Neural cell (in vitro differentiated cells): Measurements from ENCODE around the gene FNDC11. TPM values are rescaled to one million over a fixed set of nuclear protein-coding genes. Genes with fewer than 3 reads are reported as not detected.

Source experiments
- H2AFZ ChIP-seq: fragments of 200-600, 300-800 bp; sonication (generic), shearing (Covaris generic); 2 replicates; pipeline ENCODE4 v1.6.0; 2014; ENCODE audit warnings: low read depth, mild to moderate bottlenecking, antibody characterized with exemption, low read length, moderate library complexity
- H3F3A ChIP-seq: fragments of 200-600 bp; shearing (Covaris generic); 2 replicates; pipeline ENCODE4 v1.6.1; 2016; ENCODE audit warnings: mild to moderate bottlenecking, moderate library complexity, mixed read lengths, antibody characterized with exemption, low read length; ENCODE audit not compliant: insufficient read depth, poor library complexity, severe bottlenecking
- H3K27ac ChIP-seq: fragments of 200-600, 300-800 bp; sonication (generic), shearing (Covaris generic); 2 replicates; pipeline ENCODE4 v1.5.1; 2014; ENCODE audit warnings: mild to moderate bottlenecking, low read length, moderate library complexity
- H3K27me3 ChIP-seq: fragments of 300-800, 200-600 bp; sonication (generic), shearing (Covaris generic); 2 replicates; pipeline ENCODE4 v1.6.0; 2014; ENCODE audit warnings: mild to moderate bottlenecking, low read depth, low read length, moderate library complexity; ENCODE audit not compliant: insufficient read depth
- H3K36me3 ChIP-seq: fragments of 300-800, 200-600 bp; sonication (generic), shearing (Covaris generic); 2 replicates; pipeline ENCODE4 v1.5.1; 2014; ENCODE audit warnings: mild to moderate bottlenecking, antibody characterized with exemption, low read length, moderate library complexity; ENCODE audit not compliant: insufficient read depth
- H3K4me2 ChIP-seq: fragments of 300-800, 200-600 bp; sonication (generic), shearing (Covaris generic); 2 replicates; pipeline ENCODE4 v1.6.0; 2014; ENCODE audit warnings: mild to moderate bottlenecking, low read length
- H3K4me3 ChIP-seq: fragments of 300-800, 200-600 bp; sonication (generic), shearing (Covaris generic); 2 replicates; pipeline ENCODE4 v1.5.1; 2014; ENCODE audit warnings: mild to moderate bottlenecking, low read length, moderate library complexity
- H3K79me2 ChIP-seq: fragments of 200-600 bp; shearing (Covaris generic); replicated peaks from 2 replicates; pipeline ENCODE4 v1.6.0; 2014; ENCODE audit warnings: mild to moderate bottlenecking, low read length, moderate library complexity; ENCODE audit not compliant: insufficient read depth
- H3K9ac ChIP-seq: fragments of 300-800, 200-600 bp; sonication (generic), shearing (Covaris generic); 2 replicates; pipeline ENCODE4 v1.6.1; 2016; ENCODE audit warnings: mild to moderate bottlenecking, low read length, mixed read lengths
- H3K9me2 ChIP-seq: fragments of 200-600 bp; shearing (Covaris generic); 2 replicates; pipeline ENCODE4 v1.6.1; 2016; ENCODE audit warnings: mild to moderate bottlenecking, low read length, mixed read lengths; ENCODE audit not compliant: insufficient read depth
- H3K9me3 ChIP-seq: fragments of 200-600, 300-800 bp; sonication (generic), shearing (Covaris generic); 2 replicates; pipeline ENCODE4 v1.6.1; 2016; ENCODE audit warnings: mild to moderate bottlenecking, mixed run types, low read length, moderate library complexity, mixed read lengths
- H4K20me1 ChIP-seq: fragments of 200-600 bp; shearing (Covaris generic); 2 replicates; pipeline ENCODE4 v1.6.1; 2016; ENCODE audit warnings: mild to moderate bottlenecking, mixed run types; ENCODE audit not compliant: insufficient read depth
- EP300 ChIP-seq: fragments of 450-650 bp; conservative IDR thresholded peaks from 2 replicates; pipeline ENCODE4 v1.6.1; 2014; ENCODE audit warnings: antibody characterized with exemption, mild to moderate bottlenecking, moderate library complexity; ENCODE audit not compliant: poor library complexity, severe bottlenecking
- EZH2 ChIP-seq: fragments of 200-600, 300-800 bp; shearing (Covaris generic), sonication (generic); IDR thresholded peaks from 2 replicates; pipeline ENCODE4 v1.6.1; 2014; ENCODE audit warnings: antibody characterized with exemption, low read length, borderline replicate concordance, mild to moderate bottlenecking; ENCODE audit not compliant: insufficient read depth, poor library complexity, severe bottlenecking
- MXI1 ChIP-seq: fragments of 450-650 bp; conservative IDR thresholded peaks from 2 replicates; pipeline ENCODE4 v1.6.1; 2014; ENCODE audit warnings: antibody characterized with exemption, mild to moderate bottlenecking; ENCODE audit not compliant: poor library complexity, severe bottlenecking
- POLR2AphosphoS5 ChIP-seq: IDR thresholded peaks from 2 replicates; pipeline ENCODE4 v1.6.1; 2012
- RAD21 ChIP-seq: fragments of 450-650 bp; conservative IDR thresholded peaks from 2 replicates; pipeline ENCODE4 v1.6.1; 2014; ENCODE audit warnings: antibody characterized with exemption, mild to moderate bottlenecking, moderate library complexity
- SMC3 ChIP-seq: fragments of 450-650 bp; conservative IDR thresholded peaks from 2 replicates; pipeline ENCODE4 v1.6.1; 2014; ENCODE audit warnings: antibody characterized with exemption, mild to moderate bottlenecking, moderate library complexity; ENCODE audit not compliant: poor library complexity
- TAF1 ChIP-seq: IDR thresholded peaks from 2 replicates; pipeline ENCODE4 v1.6.1; 2012; ENCODE audit warnings: low read depth
- polyA plus RNA-seq: library from polyadenylated mRNA; depleted of rRNA; stranded (reverse); fragments of >200 nt; gene quantifications from 2 replicates; pipeline ENCODE4 v1.2.3, GENCODE V29; 2014
- TF ChIP-seq, protein P1 (sequence below): fragments of 450-650 bp; IDR thresholded peaks from 2 replicates; pipeline ENCODE4 v1.5.1; 2014; ENCODE audit warnings: antibody characterized with exemption, mild to moderate bottlenecking, moderate library complexity; ENCODE audit not compliant: poor library complexity, severe bottlenecking
- TF ChIP-seq, protein P2 (sequence below): IDR thresholded peaks from 2 replicates; pipeline ENCODE4 v1.6.1; 2012; ENCODE audit warnings: borderline replicate concordance

The FNDC11 gene
- polyA plus RNA-seq, 1 donor from 2014 or later: 1.9 TPM

DNA sequence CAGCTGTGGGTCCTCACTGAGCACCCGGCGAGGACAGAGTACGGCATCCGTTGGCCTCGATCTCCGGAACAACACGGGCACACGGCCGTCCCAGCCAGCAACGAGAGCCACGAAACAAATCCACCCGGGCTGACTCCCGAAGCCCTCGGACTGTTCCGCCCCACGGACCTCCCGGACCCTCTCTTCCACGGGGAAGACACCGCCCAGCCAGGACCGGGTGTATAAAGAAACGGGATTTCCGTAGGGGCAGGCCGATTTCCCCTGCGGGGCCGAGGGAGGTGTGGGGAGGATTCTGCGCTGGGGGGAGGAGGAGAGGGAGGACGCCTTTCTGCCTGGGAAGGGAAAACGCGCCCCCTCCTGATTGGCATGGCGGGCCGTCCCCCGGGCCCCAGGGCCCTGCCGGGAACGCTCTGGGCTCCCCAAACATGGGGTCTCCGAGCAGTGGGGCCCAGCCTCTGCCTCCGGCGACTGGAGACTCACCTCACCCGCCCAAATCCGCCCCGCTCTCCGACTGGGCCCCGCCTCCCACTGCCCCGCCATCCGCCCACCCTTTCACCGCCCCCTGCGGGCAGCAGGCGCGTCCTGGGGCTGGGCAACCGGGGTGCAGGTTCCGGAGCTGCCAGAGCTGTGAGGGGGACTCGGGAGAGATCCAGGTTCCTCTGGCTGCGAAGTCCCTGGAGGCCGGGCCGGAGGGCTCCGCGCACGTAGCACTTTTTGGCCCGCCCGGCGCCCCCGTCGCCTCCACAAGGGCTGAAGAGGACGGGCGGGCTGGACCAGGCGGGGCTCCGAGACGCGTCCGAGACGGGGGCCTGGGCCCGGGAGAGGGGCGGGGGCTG lies 34.1 kb upstream of the FNDC11 start:
- Histone ChIP-seq H3K27me3 (no peaks in the 10 kb centered on the region), H4K20me1 (peaks cover 9% of the 10 kb centered on the region), H2AFZ (peak overlapping the region; percentile 69)

DNA sequence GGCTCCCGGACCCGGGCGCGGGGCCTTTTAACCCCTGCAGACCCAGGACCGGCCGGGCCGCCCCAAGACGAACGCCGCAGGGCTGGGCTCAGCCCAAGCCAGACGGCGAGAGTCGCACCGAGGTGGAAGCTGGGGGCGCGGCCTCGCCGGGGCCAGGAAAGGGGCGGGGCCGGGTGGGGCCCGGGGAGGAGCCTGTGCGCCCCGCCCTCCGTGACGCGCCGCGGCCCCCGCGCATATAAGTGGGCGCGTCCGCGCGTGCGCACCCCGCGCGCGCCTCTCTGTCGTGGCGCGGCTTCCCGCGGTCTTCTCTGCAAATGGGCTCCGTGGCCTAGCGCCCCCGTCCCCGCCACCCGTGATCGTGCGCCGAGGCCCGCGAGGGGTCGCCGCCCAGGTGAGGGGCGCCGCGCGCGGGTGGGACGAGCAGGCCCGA lies 33.4 kb upstream of the FNDC11 start, which contains the start of gene PPDPF:
TSS of gene PPDPF (plus strand) at position 262 of the 430 bp plus-strand sequence. CDS start 544 bp downstream, outside the sequence.
- peak within 1 kb of the TSS; percentile 78 for H3K4me2 ChIP-seq
- H3F3A ChIP-seq: no peaks in the 10 kb centered on the region
- no peaks in the 10 kb centered on the region for H3K36me3 ChIP-seq

More for the DNA sequence above, 34.1 kb upstream of the FNDC11 start:
- Histone ChIP-seq H3K36me3 (no peaks in the 10 kb centered on the region), H3K4me2 (peak overlapping the region; percentile 35), H3K9ac (peak overlapping the region; percentile 95), H3K27ac (peak overlapping the region; percentile 68), H3K4me3 (peak overlapping the region; percentile 94), H3K79me2 (peaks cover 17% of the 10 kb centered on the region), H3K9me3 (no peaks in the 10 kb centered on the region), H3K9me2 (no peaks in the 10 kb centered on the region), H3F3A (no peaks in the 10 kb centered on the region)
- TF ChIP-seq EZH2: no peak
- TF ChIP-seq, protein P1, sequence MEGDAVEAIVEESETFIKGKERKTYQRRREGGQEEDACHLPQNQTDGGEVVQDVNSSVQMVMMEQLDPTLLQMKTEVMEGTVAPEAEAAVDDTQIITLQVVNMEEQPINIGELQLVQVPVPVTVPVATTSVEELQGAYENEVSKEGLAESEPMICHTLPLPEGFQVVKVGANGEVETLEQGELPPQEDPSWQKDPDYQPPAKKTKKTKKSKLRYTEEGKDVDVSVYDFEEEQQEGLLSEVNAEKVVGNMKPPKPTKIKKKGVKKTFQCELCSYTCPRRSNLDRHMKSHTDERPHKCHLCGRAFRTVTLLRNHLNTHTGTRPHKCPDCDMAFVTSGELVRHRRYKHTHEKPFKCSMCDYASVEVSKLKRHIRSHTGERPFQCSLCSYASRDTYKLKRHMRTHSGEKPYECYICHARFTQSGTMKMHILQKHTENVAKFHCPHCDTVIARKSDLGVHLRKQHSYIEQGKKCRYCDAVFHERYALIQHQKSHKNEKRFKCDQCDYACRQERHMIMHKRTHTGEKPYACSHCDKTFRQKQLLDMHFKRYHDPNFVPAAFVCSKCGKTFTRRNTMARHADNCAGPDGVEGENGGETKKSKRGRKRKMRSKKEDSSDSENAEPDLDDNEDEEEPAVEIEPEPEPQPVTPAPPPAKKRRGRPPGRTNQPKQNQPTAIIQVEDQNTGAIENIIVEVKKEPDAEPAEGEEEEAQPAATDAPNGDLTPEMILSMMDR: peak; percentile 38
- peak; percentile 26 for TF ChIP-seq MXI1
- peak; percentile 32 for TF ChIP-seq RAD21
- peak; percentile 40 for TF ChIP-seq SMC3

DNA sequence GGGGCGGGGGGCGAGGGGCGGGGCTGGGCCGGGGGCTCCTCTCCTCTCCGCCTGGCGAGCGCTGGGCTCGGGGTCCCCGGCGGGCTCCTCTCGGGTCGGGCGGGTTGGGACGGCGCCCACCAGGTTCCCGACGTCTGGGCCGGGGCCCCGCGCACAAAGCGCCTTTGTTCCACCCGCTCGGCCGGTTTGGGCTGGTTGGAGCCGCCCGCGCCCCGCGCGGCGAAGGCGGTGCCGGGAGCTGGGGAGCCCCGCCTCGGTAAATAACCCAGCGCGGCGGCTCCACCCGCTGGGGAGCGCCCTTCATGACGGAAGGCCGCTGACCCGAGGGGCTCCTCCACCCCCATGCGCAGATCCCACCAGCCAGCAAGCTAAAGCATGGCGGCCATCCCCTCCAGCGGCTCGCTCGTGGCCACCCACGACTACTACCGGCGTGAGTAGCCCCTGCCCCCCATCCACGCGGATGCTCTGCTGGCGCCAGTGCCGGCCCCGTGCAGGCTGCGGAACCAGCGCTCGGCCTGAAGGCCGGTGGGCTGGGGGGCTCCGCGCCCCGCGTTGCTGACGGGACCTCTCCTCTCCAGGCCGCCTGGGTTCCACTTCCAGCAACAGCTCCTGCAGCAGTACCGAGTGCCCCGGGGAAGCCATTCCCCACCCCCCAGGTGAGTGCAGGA lies 32.9 kb upstream of the FNDC11 start:
- H3K36me3 ChIP-seq: no peaks in the 10 kb centered on the region
- H2AFZ ChIP-seq: no peak overlapping the region
- no peaks in the 10 kb centered on the region for H3K27me3 ChIP-seq
- H3K79me2 ChIP-seq: peaks cover 17% of the 10 kb centered on the region
- peak overlapping the region; percentile 84 for H3K27ac ChIP-seq
- peak overlapping the region; percentile 94 for H3K4me3 ChIP-seq
- H3K4me2 ChIP-seq: peak overlapping the region; percentile 78
- peaks cover 9% of the 10 kb centered on the region for H4K20me1 ChIP-seq
- no peaks in the 10 kb centered on the region for H3F3A ChIP-seq
- no peaks in the 10 kb centered on the region for H3K9me3 ChIP-seq
- TF ChIP-seq SMC3: peak; percentile 52
- no peak for TF ChIP-seq EZH2
- TF ChIP-seq POLR2AphosphoS5: peak; percentile 35
- TF ChIP-seq, protein P2, sequence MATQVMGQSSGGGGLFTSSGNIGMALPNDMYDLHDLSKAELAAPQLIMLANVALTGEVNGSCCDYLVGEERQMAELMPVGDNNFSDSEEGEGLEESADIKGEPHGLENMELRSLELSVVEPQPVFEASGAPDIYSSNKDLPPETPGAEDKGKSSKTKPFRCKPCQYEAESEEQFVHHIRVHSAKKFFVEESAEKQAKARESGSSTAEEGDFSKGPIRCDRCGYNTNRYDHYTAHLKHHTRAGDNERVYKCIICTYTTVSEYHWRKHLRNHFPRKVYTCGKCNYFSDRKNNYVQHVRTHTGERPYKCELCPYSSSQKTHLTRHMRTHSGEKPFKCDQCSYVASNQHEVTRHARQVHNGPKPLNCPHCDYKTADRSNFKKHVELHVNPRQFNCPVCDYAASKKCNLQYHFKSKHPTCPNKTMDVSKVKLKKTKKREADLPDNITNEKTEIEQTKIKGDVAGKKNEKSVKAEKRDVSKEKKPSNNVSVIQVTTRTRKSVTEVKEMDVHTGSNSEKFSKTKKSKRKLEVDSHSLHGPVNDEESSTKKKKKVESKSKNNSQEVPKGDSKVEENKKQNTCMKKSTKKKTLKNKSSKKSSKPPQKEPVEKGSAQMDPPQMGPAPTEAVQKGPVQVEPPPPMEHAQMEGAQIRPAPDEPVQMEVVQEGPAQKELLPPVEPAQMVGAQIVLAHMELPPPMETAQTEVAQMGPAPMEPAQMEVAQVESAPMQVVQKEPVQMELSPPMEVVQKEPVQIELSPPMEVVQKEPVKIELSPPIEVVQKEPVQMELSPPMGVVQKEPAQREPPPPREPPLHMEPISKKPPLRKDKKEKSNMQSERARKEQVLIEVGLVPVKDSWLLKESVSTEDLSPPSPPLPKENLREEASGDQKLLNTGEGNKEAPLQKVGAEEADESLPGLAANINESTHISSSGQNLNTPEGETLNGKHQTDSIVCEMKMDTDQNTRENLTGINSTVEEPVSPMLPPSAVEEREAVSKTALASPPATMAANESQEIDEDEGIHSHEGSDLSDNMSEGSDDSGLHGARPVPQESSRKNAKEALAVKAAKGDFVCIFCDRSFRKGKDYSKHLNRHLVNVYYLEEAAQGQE: peak; percentile 40
- peak; percentile 82 for TF ChIP-seq MXI1
- TF ChIP-seq, protein P1: peak; percentile 34
- no peak for TF ChIP-seq EP300
- peak; percentile 45 for TF ChIP-seq TAF1
- peak; percentile 51 for TF ChIP-seq RAD21
- peak overlapping the region; percentile 95 for H3K9ac ChIP-seq
- H3K9me2 ChIP-seq: no peaks in the 10 kb centered on the region

More for the DNA sequence above, 33.4 kb upstream of the FNDC11 start, which contains the start of gene PPDPF:
- peak within 1 kb of the TSS; percentile 69 for H2AFZ ChIP-seq
- TF ChIP-seq POLR2AphosphoS5 (peak; percentile 95), EZH2 (no peak)
- no peaks in the 10 kb centered on the region for H3K9me3 ChIP-seq
- peak within 1 kb of the TSS; percentile 84 for H3K27ac ChIP-seq
- peaks cover 9% of the 10 kb centered on the region for H4K20me1 ChIP-seq
- no peaks in the 10 kb centered on the region for H3K27me3 ChIP-seq
- H3K9ac ChIP-seq: peak within 1 kb of the TSS; percentile 95
- peak within 1 kb of the TSS; percentile 94 for H3K4me3 ChIP-seq
- peaks cover 17% of the 10 kb centered on the region for H3K79me2 ChIP-seq
- no peaks in the 10 kb centered on the region for H3K9me2 ChIP-seq
